SK-N-MC (cell line): ENCODE data around the gene COA8.

Experiments
- DNase-seq: peaks from one replicate; pipeline ENCODE4 v3.0.0-alpha.2; 2011; ENCODE audit warnings: low read depth, low spot score
- H3K27ac ChIP-seq: fragments of 200-600 bp; sonication (generic); 2 replicates; pipeline ENCODE4 v1.5.1; 2016; ENCODE audit warnings: mixed run types
- H3K36me3 ChIP-seq: fragments of 200-600 bp; sonication (generic); 2 replicates; pipeline ENCODE4 v1.6.1; 2017; ENCODE audit warnings: antibody characterized with exemption, low read length, mixed read lengths; ENCODE audit not compliant: insufficient read depth
- H3K4me3 ChIP-seq: fragments of 200-600 bp; sonication (generic); 2 replicates; pipeline ENCODE4 v1.5.1; 2016
- H3K9ac ChIP-seq: fragments of 200-600 bp; sonication (generic); 2 replicates; pipeline ENCODE4 v1.8.0; 2017; ENCODE audit warnings: mixed run types, mixed read lengths; ENCODE audit not compliant: insufficient read length
- H3K9me3 ChIP-seq: fragments of 200-600 bp; sonication (generic); 2 replicates; pipeline ENCODE4 v1.6.1; 2017; ENCODE audit warnings: low read depth, mild to moderate bottlenecking, antibody characterized with exemption, low read length, moderate library complexity, mixed read lengths
- EZH2 ChIP-seq: fragments of 200-600 bp; sonication (generic); IDR thresholded peaks from one replicate; pipeline ENCODE4 v1.6.1; 2017; ENCODE audit warnings: antibody characterized with exemption
- FOXP2 ChIP-seq: optimal IDR thresholded peaks from 2 replicates; pipeline ENCODE3; 2011; ENCODE audit warnings: mild to moderate bottlenecking, moderate library complexity; ENCODE audit not compliant: insufficient read depth; ENCODE audit errors: extremely low read length, control extremely low read depth
- POLR2AphosphoS5 ChIP-seq: IDR thresholded peaks from 2 replicates; pipeline ENCODE4 v1.6.1; 2012; ENCODE audit warnings: mild to moderate bottlenecking, low read depth, low read length, borderline replicate concordance

Gene COA8

DNA sequence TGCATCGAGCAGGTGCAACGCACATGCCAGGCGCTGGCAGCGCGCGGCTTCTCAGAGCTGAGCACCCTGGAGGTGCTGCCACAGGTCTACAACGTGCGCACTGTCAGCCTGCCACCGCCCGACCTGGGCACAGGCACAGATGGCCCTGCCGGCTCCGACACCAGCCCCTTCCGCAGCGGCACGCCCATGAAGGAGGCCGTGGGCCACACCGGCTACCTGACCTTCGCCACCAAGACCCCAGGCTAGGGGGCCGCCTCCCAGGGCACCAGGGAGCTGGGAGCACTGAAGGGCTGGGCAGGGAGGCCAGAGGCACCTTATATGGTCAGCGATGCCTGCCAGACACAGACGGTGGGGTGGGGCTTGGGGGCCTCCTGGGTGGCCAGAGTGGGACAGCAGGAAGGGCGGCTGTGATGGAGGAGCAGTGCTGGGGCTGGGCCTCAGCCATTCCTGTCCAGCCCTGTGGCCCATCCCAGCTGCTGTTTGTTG lies 28.1 kb upstream of the COA8 start:
- Histone ChIP-seq H3K9ac (no peak overlapping the region), H3K9me3 (no peaks in the 10 kb centered on the region), H3K36me3 (peaks cover 9% of the 10 kb centered on the region; the same call in 1 of the 2 replicates), H3K27ac (no peak overlapping the region), H3K4me3 (no peak overlapping the region)
- TF ChIP-seq FOXP2: no peak
- TF ChIP-seq POLR2AphosphoS5: no peak
- TF ChIP-seq EZH2: no peak
- DNase-seq: no peak

DNA sequence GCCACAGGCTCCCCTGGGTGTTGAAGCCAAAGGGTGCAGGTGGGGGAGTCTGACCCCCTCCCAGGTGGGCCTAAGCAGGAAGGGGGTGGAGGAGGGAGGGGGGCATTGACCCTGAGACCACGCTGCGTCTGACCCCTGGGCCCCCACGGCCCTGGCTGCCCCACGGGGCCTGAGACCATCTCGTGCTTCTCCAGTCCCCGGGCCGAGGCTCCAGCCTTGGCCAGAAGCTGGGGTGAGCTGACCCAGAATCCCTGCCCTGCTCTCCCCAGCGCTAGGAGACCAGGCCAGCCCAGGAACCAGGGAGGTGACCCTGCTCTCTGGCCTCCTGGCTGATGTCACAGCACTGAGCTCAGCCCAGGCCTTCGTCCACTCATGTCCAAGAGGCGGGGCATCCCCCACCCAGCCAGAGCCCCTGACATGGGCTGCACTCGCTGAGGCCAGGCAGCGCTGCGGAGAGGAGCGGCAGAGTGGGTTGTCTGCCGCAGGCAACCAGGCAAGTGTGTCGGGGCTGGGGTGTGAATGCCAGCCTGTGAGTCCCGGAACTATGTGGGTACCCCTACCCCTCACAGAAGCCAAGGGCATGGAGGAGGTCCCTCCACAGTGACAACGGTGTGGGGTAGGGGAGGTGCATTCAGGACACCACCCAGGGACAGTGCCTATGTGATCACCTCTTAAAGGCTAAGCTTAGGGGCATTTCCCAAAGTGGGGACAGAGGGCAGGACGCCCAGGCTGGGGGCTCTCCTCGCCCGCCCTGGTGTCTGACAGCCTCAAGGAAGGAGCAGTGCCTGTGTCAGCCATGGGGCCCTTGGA lies 27.5 kb upstream of the COA8 start:
- Histone ChIP-seq H3K27ac (no peak overlapping the region), H3K4me3 (no peak overlapping the region), H3K9ac (no peak overlapping the region), H3K36me3 (peaks cover 6% of the 10 kb centered on the region; the same call in 1 of the 2 replicates), H3K9me3 (no peaks in the 10 kb centered on the region)
- TF ChIP-seq EZH2: no peak
- no peak for TF ChIP-seq POLR2AphosphoS5
- TF ChIP-seq FOXP2: no peak
- DNase-seq: no peak

DNA sequence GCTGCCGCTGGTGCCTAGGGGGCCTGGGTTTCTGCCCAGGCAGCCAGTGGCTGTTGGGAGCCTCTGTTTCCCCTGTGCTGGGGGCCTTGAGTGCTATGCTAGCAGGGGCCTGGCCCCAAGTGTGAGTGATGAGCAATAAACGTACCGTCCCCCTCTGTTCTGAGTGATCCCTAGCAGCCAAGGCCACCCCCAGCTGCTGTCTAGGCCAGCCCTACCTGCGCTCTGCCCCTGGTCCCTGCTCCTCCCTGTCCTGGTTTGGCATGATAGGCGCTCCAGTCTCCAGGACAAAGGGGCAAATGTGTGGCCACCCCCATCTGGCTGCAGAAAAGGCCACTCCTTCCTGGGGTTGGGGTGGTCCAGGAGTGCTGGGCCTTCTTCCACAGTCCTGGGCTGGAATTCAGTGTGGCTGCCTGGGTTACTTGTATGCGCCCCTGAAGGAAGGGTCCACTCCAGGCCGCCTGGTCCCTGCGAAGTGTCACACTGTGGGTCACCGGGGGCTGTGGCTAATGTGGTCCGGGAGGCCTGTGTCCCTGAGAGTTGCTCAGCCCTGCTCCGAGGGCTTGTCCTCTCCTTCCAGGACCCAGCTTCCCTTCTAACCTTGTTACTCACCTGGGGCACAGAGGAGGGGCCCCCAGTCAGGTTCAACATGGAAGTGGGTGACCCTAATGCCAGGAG lies 26.7 kb upstream of the COA8 start:
- Histone ChIP-seq H3K4me3 (no peak overlapping the region), H3K9ac (no peak overlapping the region), H3K36me3 (no peaks in the 10 kb centered on the region; the same call in 1 of the 2 replicates), H3K9me3 (no peaks in the 10 kb centered on the region), H3K27ac (no peak overlapping the region)
- no peak for DNase-seq
- no peak for TF ChIP-seq EZH2
- no peak for TF ChIP-seq FOXP2
- TF ChIP-seq POLR2AphosphoS5: no peak

DNA sequence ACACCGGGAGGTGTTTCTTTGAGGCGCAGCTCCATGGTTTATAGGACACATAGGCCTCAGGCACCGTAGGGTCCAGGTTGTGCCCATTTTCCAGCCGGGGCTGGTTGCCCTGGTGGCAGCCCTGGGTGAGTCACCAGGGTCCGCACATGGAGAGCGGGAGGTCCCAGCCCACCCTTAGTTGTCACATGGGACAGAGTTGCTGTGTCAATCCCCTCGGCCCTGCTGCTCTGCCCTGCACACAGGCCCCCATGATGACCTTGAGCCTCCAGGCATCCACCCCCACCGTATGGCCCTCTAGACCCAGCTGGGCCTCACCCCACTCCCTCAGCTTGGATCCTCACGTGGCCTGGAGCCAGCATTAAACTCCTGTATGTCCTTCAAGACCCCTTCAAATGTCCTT lies 26.1 kb upstream of the COA8 start:
- no peak for DNase-seq
- no peak overlapping the region for H3K9ac ChIP-seq
- no peaks in the 10 kb centered on the region for H3K9me3 ChIP-seq
- H3K27ac ChIP-seq: no peak overlapping the region
- H3K4me3 ChIP-seq: no peak overlapping the region
- TF ChIP-seq POLR2AphosphoS5 (no peak), EZH2 (no peak), FOXP2 (no peak)
- no peaks in the 10 kb centered on the region; the same call in 1 of the 2 replicates for H3K36me3 ChIP-seq

DNA sequence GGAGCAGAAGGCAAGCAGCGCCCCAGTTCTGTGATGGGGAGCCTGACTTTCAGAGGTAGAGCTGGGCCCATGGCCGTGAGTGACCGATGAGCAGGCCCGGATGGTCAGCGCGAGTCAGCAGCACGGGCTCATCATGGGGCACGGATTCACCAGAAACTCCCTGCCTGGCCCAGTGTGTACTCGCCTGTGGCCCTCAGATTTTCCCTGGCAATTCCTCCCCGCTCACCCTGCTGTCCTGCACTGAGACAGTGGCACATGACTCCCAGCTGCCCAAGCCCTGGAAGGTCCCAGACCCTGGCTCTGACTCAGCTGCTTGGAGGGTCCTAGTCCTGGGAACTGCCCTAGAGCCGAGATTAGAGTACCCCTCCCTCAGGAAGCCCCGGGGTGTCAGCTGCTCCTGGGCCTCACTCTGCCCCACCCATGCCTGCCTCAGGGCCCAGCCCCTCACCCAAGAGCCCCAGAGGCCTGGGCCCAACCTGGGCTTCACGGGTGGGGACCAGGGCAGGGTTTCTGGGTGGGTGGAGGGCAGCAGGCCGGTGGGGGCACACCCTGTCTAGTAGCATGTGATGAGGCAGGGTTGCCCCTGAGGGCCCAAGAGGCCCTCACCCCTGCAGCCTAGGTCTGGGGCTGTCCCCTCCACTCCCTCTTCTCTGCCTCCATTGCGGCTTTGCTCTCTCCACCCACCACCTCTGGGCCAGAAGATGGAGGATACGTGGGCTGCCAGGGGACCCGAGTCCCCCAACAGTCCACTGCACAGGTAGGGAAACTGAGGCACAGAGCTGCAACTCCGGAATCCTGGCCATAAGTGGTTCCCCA lies 25.4 kb upstream of the COA8 start:
- Histone ChIP-seq H3K9ac (no peak overlapping the region), H3K36me3 (no peaks in the 10 kb centered on the region; the same call in 1 of the 2 replicates), H3K27ac (0 out of 2 replicates have a peak overlapping the region, but pooled peaks have one; percentile 19), H3K4me3 (no peak overlapping the region), H3K9me3 (no peaks in the 10 kb centered on the region)
- TF ChIP-seq POLR2AphosphoS5 (no peak), FOXP2 (no peak), EZH2 (no peak)
- DNase-seq: no peak

DNA sequence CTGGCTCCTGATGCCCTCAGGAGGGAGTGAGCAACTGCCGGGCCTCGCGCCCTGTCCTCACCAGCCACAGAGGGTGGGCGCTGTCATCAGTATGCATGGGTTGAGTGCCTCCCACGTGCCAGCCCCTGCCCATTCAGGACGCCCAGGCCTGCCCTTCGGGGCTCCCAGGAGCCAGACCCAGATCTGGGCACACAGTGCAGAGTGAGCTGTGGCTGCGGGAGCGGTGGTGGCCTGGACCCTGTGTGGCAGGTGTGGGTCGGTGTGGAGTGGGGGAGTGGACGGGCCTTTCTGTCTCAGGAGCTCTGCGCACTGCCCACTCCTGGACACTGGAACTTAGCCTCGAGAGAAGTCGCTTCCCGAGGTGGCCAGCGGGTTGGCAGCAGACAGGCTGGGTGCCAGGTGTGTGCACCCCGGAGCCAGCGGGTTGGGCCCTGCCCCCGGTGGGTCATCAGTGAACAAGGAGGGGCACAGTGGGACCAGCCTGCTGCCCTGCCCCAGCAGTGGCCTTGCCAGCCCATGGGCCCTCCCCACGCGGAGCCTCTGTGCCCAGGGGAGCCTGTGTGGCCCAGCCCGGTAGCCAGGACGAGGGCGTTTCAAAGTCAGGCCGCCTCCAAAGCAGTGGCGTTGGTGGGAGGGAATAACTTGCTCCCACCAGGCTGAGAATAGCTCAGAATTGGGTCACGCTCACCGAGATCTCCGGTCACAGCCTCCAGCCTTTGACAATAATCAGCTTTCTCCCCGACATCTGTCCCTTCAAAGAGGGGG lies 24.3 kb upstream of the COA8 start:
- no peaks in the 10 kb centered on the region for H3K9me3 ChIP-seq
- no peak overlapping the region for H3K4me3 ChIP-seq
- H3K9ac ChIP-seq: no peak overlapping the region
- H3K36me3 ChIP-seq: no peaks in the 10 kb centered on the region; the same call in 1 of the 2 replicates
- TF ChIP-seq FOXP2 (no peak), EZH2 (no peak), POLR2AphosphoS5 (no peak)
- H3K27ac ChIP-seq: no peak overlapping the region
- no peak for DNase-seq

DNA sequence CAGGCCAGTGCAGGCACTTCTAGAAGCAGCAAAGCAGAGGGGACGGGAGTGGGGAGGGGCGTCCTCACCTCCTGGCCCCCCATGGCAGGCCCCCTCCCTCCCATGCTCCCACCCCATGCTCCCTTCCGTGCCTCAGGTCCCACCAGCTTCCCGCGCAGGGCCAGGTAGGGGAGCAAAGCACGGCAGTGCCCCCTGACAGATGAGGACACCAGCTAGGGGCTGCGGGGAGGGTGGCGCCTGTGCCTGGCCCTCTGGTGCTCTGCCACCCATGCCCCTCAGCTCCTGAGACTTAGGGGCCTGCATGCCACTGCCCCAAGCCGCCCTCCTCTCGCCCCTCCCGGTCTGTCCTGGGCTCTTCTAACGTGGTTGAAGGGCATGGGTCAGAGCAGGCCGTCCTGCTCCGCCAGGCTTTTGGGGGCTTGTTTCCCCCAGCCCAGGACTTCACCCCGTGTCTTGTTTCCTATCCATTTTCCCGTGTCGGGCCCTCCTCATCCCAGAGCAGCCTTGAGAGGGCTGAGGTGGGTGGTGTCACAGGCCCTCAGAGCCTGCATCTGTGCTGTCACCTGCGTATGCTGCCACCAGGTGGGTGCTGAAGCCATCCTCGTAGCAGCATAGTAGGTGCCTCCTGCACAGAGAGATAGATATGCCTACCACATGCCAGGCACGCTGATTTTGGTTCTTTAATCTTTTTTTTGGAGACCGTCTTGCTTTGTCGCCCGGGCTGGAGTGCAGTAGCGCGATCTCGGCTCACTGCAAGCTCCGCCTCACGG lies 23.5 kb upstream of the COA8 start:
- TF ChIP-seq FOXP2 (no peak), POLR2AphosphoS5 (no peak; the same call in 1 of the 2 replicates), EZH2 (no peak)
- H3K4me3 ChIP-seq: no peak overlapping the region
- DNase-seq: no peak
- no peak overlapping the region for H3K27ac ChIP-seq
- H3K9me3 ChIP-seq: no peaks in the 10 kb centered on the region
- H3K9ac ChIP-seq: no peak overlapping the region
- no peaks in the 10 kb centered on the region; the same call in 1 of the 2 replicates for H3K36me3 ChIP-seq
